ENCODE data around the gene CLEC14A. TPM values are rescaled to one million over a fixed set of nuclear protein-coding genes. Genes with fewer than 3 reads are reported as not detected.

The CLEC14A gene
- total RNA-seq, result 4.8 TPM
- polyA plus RNA-seq, result 15.4 TPM
- long read RNA-seq, donor 1, transcript CLEC14A-201 (1 exons, 2,267 nt), result major isoform, 5 of 5 reads
- long read RNA-seq, donor 1, partial matches to known transcripts, result 0 of 5 reads
- long read RNA-seq, donor 1, other reads (novel, unspliced or antisense), result 0 of 5 reads
- long read RNA-seq, donor 2, result 0 reads
- long read RNA-seq, donor 3, transcript CLEC14A-201 (1 exons, 2,267 nt), result major isoform, 28 of 28 reads
- long read RNA-seq, donor 3, partial matches to known transcripts, result 0 of 28 reads
- long read RNA-seq, donor 3, other reads (novel, unspliced or antisense), result 0 of 28 reads
- long read RNA-seq, donor 4, transcript CLEC14A-201 (1 exons, 2,267 nt), result major isoform, 16 of 16 reads
- long read RNA-seq, donor 4, partial matches to known transcripts, result 0 of 16 reads
- long read RNA-seq, donor 4, other reads (novel, unspliced or antisense), result 0 of 16 reads
- long read RNA-seq, donor 5, transcript CLEC14A-201 (1 exons, 2,267 nt), result major isoform, 47 of 47 reads
- long read RNA-seq, donor 5, partial matches to known transcripts, result 0 of 47 reads
- long read RNA-seq, donor 5, other reads (novel, unspliced or antisense), result 0 of 47 reads
- long read RNA-seq, donor 6, transcript CLEC14A-201 (1 exons, 2,267 nt), result major isoform, 16 of 16 reads
- long read RNA-seq, donor 6, partial matches to known transcripts, result 0 of 16 reads
- long read RNA-seq, donor 6, other reads (novel, unspliced or antisense), result 0 of 16 reads
- long read RNA-seq, donor 7, transcript CLEC14A-201 (1 exons, 2,267 nt), result major isoform, 20 of 20 reads
- long read RNA-seq, donor 7, partial matches to known transcripts, result 0 of 20 reads
- long read RNA-seq, donor 7, other reads (novel, unspliced or antisense), result 0 of 20 reads
- long read RNA-seq, donor 8, transcript CLEC14A-201 (1 exons, 2,267 nt), result major isoform, 13 of 13 reads
- long read RNA-seq, donor 8, partial matches to known transcripts, result 0 of 13 reads
- long read RNA-seq, donor 8, other reads (novel, unspliced or antisense), result 0 of 13 reads
- long read RNA-seq, donor 9, transcript CLEC14A-201 (1 exons, 2,267 nt), result major isoform, 9 of 9 reads
- long read RNA-seq, donor 9, partial matches to known transcripts, result 0 of 9 reads
- long read RNA-seq, donor 9, other reads (novel, unspliced or antisense), result 0 of 9 reads
- long read RNA-seq, donor 10, transcript CLEC14A-201 (1 exons, 2,267 nt), result major isoform, 19 of 19 reads
- long read RNA-seq, donor 10, partial matches to known transcripts, result 0 of 19 reads
- long read RNA-seq, donor 10, other reads (novel, unspliced or antisense), result 0 of 19 reads

GRCh38 chr14:38255673-38256532 lies at the start of gene CLEC14A:
TSS of gene CLEC14A (minus strand) at chr14:38256093. CDS start at chr14:38256022, 71 bp downstream.
- H3K4me1 ChIP-seq (ENCODE audit: control insufficient read depth in 2 of 2, insufficient read depth in 2 of 2, low read length in 2 of 2), result no peaks in the 10 kb centered on the region
- H3K27me3 ChIP-seq (ENCODE audit: control insufficient read depth in 2 of 2, insufficient read depth in 1 of 2, low read length in 1 of 2), result peaks cover 28 to 43% of the 10 kb centered on the region in 2 donors
- peak in 2 of 9 donors; percentile 0 to 9 for DNase-seq (ENCODE audit: low read depth in 6 of 9, low spot score in 9 of 9)
- H3K27ac ChIP-seq (ENCODE audit: low read depth in 1 of 2, low read length in 1 of 2), result peak within 1 kb of the TSS in 1 of 2 donors; percentile 3
- H3K9me3 ChIP-seq (ENCODE audit: control insufficient read depth in 2 of 2, insufficient read depth in 1 of 2, low read length in 1 of 2), result no peaks in the 10 kb centered on the region
- peak within 1 kb of the TSS; percentile 5 to 22 for H3K4me3 ChIP-seq (ENCODE audit: low read length in 2 of 2)
- WGBS, result 1% methylated on average over 68 of the region's 68 CpGs
- no peaks in the 10 kb centered on the region for H3K36me3 ChIP-seq (ENCODE audit: control insufficient read depth in 2 of 2, insufficient read depth in 2 of 2, low read length in 1 of 2)

DNA sequence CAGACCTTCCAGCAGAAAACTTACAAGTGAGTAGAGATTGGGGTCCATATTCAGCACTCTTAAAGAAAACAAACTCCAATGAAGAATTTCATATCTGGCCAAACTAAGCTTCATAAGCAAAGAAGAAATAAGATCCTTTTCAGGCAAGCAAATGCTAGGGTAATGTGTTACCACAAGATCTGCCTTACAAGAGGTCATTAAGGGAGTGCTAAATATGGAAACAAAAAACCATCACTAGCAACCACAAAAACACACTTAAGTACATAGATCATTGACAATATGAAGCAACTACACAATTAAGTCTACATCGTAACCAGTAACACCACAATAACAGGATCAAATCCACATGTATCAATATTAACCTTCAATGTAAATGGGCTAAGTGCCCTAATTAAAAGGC lies 47.1 kb upstream of the CLEC14A start:
- Histone ChIP-seq H3K27ac (ENCODE audit: low read depth in 1 of 2, low read length in 1 of 2) (no peak overlapping the region), H3K27me3 (ENCODE audit: control insufficient read depth in 2 of 2, insufficient read depth in 1 of 2, low read length in 1 of 2) (no peaks in the 10 kb centered on the region), H3K9me3 (ENCODE audit: control insufficient read depth in 2 of 2, insufficient read depth in 1 of 2, low read length in 1 of 2) (no peaks in the 10 kb centered on the region), H3K4me3 (ENCODE audit: low read length in 2 of 2) (no peak overlapping the region), H3K4me1 (ENCODE audit: control insufficient read depth in 2 of 2, insufficient read depth in 2 of 2, low read length in 2 of 2) (no peaks in the 10 kb centered on the region), H3K36me3 (ENCODE audit: control insufficient read depth in 2 of 2, insufficient read depth in 2 of 2, low read length in 1 of 2) (no peaks in the 10 kb centered on the region)
- DNase-seq (ENCODE audit: low read depth in 6 of 9, low spot score in 9 of 9), result no peak
- WGBS, result 98% methylated on average over 1 of the region's 1 CpG

DNA sequence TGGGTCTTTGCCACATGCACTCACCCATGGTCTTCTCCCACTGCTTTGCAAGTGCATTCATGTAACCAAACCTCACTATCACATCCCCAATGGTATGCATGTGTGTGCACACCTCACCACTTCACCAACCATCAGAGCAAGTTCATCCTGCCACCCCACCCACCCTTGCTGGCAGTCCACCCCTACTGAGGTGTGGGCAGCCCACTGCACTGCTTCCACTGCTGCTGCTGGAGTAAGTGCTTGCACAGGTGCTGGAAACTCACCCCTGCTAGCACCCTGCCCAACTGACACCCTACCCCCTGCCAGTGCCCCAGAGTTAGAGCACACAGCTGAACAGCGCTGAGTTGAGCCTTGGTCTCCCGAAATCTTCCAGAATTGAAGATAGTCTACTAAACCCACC lies 46.1 kb upstream of the CLEC14A start:
- Histone ChIP-seq H3K27me3 (ENCODE audit: control insufficient read depth in 2 of 2, insufficient read depth in 1 of 2, low read length in 1 of 2) (no peaks in the 10 kb centered on the region), H3K4me1 (ENCODE audit: control insufficient read depth in 2 of 2, insufficient read depth in 2 of 2, low read length in 2 of 2) (no peaks in the 10 kb centered on the region), H3K9me3 (ENCODE audit: control insufficient read depth in 2 of 2, insufficient read depth in 1 of 2, low read length in 1 of 2) (no peaks in the 10 kb centered on the region), H3K36me3 (ENCODE audit: control insufficient read depth in 2 of 2, insufficient read depth in 2 of 2, low read length in 1 of 2) (no peaks in the 10 kb centered on the region), H3K4me3 (ENCODE audit: low read length in 2 of 2) (no peak overlapping the region), H3K27ac (ENCODE audit: low read depth in 1 of 2, low read length in 1 of 2) (no peak overlapping the region)
- no peak for DNase-seq (ENCODE audit: low read depth in 6 of 9, low spot score in 9 of 9)
- 98% methylated on average over 2 of the region's 2 CpGs for WGBS

DNA sequence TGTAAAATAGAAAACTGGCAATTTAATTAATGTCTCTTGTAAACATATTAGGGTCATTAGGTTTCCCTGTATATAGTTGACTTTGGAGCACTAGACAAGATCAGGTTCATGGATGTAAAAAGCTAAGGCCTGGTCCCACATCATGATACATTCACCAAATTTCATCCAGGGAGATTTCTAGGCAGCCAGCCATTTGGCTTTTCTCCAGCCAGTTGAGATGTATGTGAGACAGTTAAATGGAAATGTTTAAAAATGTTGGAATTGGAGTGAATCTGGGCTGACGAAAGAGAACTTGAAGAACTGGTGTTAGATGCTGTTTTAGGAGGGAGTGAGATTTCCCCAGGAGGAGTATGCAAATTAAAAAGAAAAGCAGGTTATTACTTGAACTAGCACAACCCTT lies 41.8 kb upstream of the CLEC14A start:
- H3K4me1 ChIP-seq (ENCODE audit: control insufficient read depth in 2 of 2, insufficient read depth in 2 of 2, low read length in 2 of 2), result no peaks in the 10 kb centered on the region
- DNase-seq (ENCODE audit: low read depth in 6 of 9, low spot score in 9 of 9), result peak in 1 of 9 donors; percentile 12
- no peak overlapping the region for H3K4me3 ChIP-seq (ENCODE audit: low read length in 2 of 2)
- no peaks in the 10 kb centered on the region for H3K9me3 ChIP-seq (ENCODE audit: control insufficient read depth in 2 of 2, insufficient read depth in 1 of 2, low read length in 1 of 2)
- no peaks in the 10 kb centered on the region for H3K36me3 ChIP-seq (ENCODE audit: control insufficient read depth in 2 of 2, insufficient read depth in 2 of 2, low read length in 1 of 2)
- 92% methylated on average over 1 of the region's 1 CpG for WGBS
- no peak overlapping the region for H3K27ac ChIP-seq (ENCODE audit: low read depth in 1 of 2, low read length in 1 of 2)
- no peaks in the 10 kb centered on the region for H3K27me3 ChIP-seq (ENCODE audit: control insufficient read depth in 2 of 2, insufficient read depth in 1 of 2, low read length in 1 of 2)

GRCh38 chr14:38291681-38292467 lies 36.0 kb upstream of the CLEC14A start:
- H3K4me1 ChIP-seq (ENCODE audit: control insufficient read depth in 2 of 2, insufficient read depth in 2 of 2, low read length in 2 of 2), result no peaks in the 10 kb centered on the region
- no peak overlapping the region for H3K4me3 ChIP-seq (ENCODE audit: low read length in 2 of 2)
- no peaks in the 10 kb centered on the region for H3K9me3 ChIP-seq (ENCODE audit: control insufficient read depth in 2 of 2, insufficient read depth in 1 of 2, low read length in 1 of 2)
- H3K27ac ChIP-seq (ENCODE audit: low read depth in 1 of 2, low read length in 1 of 2), result no peak overlapping the region
- H3K36me3 ChIP-seq (ENCODE audit: control insufficient read depth in 2 of 2, insufficient read depth in 2 of 2, low read length in 1 of 2), result no peaks in the 10 kb centered on the region
- H3K27me3 ChIP-seq (ENCODE audit: control insufficient read depth in 2 of 2, insufficient read depth in 1 of 2, low read length in 1 of 2), result no peaks in the 10 kb centered on the region
- no peak for DNase-seq (ENCODE audit: low read depth in 6 of 9, low spot score in 9 of 9)

DNA sequence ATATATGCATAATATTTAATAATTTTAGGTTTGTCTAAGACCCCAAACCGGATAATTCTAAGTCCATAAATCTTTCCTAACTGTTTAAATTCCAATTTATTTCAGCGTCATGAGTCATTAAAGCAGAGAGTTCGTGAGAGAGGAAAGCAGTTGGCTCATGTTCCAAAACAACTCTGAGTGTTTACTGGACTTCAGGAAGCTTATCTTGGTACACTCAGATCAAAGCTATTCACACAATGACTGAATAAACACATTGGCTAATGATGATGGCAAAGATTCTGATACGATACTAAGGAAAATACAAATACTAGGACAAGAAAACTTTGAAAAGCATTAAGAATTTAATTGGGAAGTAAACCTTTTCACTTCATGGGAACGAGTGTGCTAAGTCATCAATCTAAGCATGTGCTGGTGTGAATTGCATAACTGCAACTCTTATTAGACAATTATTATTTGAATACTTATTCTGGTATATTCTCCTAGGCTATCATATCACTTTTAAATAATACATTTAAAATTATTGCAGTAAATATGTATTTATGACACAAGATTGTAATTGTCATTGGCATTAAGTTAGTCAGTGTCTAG lies 34.8 kb upstream of the CLEC14A start:
- no peak for DNase-seq (ENCODE audit: low read depth in 6 of 9, low spot score in 9 of 9)
- H3K4me3 ChIP-seq (ENCODE audit: low read length in 2 of 2), result no peak overlapping the region
- H3K36me3 ChIP-seq (ENCODE audit: control insufficient read depth in 2 of 2, insufficient read depth in 2 of 2, low read length in 1 of 2), result no peaks in the 10 kb centered on the region
- H3K27me3 ChIP-seq (ENCODE audit: control insufficient read depth in 2 of 2, insufficient read depth in 1 of 2, low read length in 1 of 2), result no peaks in the 10 kb centered on the region
- H3K27ac ChIP-seq (ENCODE audit: low read depth in 1 of 2, low read length in 1 of 2), result no peak overlapping the region
- H3K9me3 ChIP-seq (ENCODE audit: control insufficient read depth in 2 of 2, insufficient read depth in 1 of 2, low read length in 1 of 2), result no peaks in the 10 kb centered on the region
- no peaks in the 10 kb centered on the region for H3K4me1 ChIP-seq (ENCODE audit: control insufficient read depth in 2 of 2, insufficient read depth in 2 of 2, low read length in 2 of 2)
- WGBS, result 77% methylated on average over 5 of the region's 5 CpGs

DNA sequence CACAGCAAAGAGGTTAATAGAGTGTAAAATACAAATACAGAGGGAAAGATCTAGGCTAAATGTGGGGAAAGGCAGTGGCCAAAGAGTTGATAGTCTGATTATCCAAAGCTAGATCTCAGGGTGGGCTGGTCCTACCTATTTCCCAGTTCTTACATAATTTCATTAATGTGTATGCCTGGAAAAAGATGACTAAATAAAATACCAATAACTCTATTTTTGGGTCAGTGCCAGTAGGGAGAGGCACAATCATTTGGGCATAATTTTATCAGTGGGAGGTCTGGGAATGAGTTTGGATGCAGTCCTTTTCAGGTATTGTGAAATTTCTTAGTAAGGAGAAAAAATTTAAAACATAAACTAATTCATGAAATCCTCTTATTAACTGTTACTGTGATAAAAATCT lies 30.6 kb upstream of the CLEC14A start:
- Histone ChIP-seq H3K27me3 (ENCODE audit: control insufficient read depth in 2 of 2, insufficient read depth in 1 of 2, low read length in 1 of 2) (no peaks in the 10 kb centered on the region), H3K36me3 (ENCODE audit: control insufficient read depth in 2 of 2, insufficient read depth in 2 of 2, low read length in 1 of 2) (no peaks in the 10 kb centered on the region), H3K9me3 (ENCODE audit: control insufficient read depth in 2 of 2, insufficient read depth in 1 of 2, low read length in 1 of 2) (no peaks in the 10 kb centered on the region), H3K27ac (ENCODE audit: low read depth in 1 of 2, low read length in 1 of 2) (no peak overlapping the region), H3K4me3 (ENCODE audit: low read length in 2 of 2) (no peak overlapping the region), H3K4me1 (ENCODE audit: control insufficient read depth in 2 of 2, insufficient read depth in 2 of 2, low read length in 2 of 2) (no peaks in the 10 kb centered on the region)
- DNase-seq (ENCODE audit: low read depth in 6 of 9, low spot score in 9 of 9), result no peak
